ENCODE data around the gene PLA2G15.

- TF ChIP-seq, protein P1, sequence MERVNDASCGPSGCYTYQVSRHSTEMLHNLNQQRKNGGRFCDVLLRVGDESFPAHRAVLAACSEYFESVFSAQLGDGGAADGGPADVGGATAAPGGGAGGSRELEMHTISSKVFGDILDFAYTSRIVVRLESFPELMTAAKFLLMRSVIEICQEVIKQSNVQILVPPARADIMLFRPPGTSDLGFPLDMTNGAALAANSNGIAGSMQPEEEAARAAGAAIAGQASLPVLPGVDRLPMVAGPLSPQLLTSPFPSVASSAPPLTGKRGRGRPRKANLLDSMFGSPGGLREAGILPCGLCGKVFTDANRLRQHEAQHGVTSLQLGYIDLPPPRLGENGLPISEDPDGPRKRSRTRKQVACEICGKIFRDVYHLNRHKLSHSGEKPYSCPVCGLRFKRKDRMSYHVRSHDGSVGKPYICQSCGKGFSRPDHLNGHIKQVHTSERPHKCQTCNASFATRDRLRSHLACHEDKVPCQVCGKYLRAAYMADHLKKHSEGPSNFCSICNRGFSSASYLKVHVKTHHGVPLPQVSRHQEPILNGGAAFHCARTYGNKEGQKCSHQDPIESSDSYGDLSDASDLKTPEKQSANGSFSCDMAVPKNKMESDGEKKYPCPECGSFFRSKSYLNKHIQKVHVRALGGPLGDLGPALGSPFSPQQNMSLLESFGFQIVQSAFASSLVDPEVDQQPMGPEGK (tag by site-specific recombination; IDR thresholded peaks at IDR 0.05): no peak
- TF ChIP-seq, protein P2, sequence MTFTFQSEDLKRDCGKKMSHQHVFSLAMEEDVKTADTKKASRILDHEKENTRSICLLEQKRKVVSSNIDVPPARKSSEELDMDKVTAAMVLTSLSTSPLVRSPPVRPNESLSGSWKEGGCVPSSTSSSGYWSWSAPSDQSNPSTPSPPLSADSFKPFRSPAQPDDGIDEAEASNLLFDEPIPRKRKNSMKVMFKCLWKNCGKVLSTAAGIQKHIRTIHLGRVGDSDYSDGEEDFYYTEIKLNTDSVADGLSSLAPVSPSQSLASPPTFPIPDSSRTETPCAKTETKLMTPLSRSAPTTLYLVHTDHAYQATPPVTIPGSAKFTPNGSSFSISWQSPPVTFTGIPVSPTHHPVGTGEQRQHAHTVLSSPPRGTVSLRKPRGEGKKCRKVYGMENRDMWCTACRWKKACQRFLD (tag by site-specific recombination; IDR thresholded peaks at IDR 0.05): no peak
- TF ChIP-seq, protein P3, sequence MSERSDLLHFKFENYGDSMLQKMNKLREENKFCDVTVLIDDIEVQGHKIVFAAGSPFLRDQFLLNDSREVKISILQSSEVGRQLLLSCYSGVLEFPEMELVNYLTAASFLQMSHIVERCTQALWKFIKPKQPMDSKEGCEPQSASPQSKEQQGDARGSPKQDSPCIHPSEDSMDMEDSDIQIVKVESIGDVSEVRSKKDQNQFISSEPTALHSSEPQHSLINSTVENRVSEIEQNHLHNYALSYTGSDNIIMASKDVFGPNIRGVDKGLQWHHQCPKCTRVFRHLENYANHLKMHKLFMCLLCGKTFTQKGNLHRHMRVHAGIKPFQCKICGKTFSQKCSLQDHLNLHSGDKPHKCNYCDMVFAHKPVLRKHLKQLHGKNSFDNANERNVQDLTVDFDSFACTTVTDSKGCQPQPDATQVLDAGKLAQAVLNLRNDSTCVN (tag by site-specific recombination; optimal IDR thresholded peaks at IDR 0.05): no peak
- TF ChIP-seq ZNF621 (tag by site-specific recombination; IDR thresholded peaks at IDR 0.05): no peak
- no peak for TF ChIP-seq ZNF239 (tag by site-specific recombination; IDR thresholded peaks at IDR 0.05)
- TF ChIP-seq ZBTB17 (tag by site-specific recombination; IDR thresholded peaks at IDR 0.05): no peak
- TF ChIP-seq, protein P4, sequence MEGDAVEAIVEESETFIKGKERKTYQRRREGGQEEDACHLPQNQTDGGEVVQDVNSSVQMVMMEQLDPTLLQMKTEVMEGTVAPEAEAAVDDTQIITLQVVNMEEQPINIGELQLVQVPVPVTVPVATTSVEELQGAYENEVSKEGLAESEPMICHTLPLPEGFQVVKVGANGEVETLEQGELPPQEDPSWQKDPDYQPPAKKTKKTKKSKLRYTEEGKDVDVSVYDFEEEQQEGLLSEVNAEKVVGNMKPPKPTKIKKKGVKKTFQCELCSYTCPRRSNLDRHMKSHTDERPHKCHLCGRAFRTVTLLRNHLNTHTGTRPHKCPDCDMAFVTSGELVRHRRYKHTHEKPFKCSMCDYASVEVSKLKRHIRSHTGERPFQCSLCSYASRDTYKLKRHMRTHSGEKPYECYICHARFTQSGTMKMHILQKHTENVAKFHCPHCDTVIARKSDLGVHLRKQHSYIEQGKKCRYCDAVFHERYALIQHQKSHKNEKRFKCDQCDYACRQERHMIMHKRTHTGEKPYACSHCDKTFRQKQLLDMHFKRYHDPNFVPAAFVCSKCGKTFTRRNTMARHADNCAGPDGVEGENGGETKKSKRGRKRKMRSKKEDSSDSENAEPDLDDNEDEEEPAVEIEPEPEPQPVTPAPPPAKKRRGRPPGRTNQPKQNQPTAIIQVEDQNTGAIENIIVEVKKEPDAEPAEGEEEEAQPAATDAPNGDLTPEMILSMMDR (tag by site-specific recombination; IDR thresholded peaks at IDR 0.05): no peak
- no peak for TF ChIP-seq TRIM28 (IDR thresholded peaks at IDR 0.05; ENCODE audit: borderline replicate concordance, low read length)
- TF ChIP-seq SP2 (tag by site-specific recombination; IDR thresholded peaks at IDR 0.05): no peak
- TF ChIP-seq ZNF211 (tag by site-specific recombination; IDR thresholded peaks at IDR 0.05; ENCODE audit: low read depth): no peak
- no peak for TF ChIP-seq ZNF777 (tag by site-specific recombination; IDR thresholded peaks at IDR 0.05; ENCODE audit: borderline replicate concordance)
- TF ChIP-seq ZNF292 (tag by site-specific recombination; IDR thresholded peaks at IDR 0.05; ENCODE audit: borderline replicate concordance, low read depth): no peak
Observed at GRCh38 chr16:68257906-68258800, 13.0 kb downstream of the PLA2G15 start.

Data from HEK293 (cell line).